Ishikawa (cell line): ENCODE measurements around the gene IBA57.

Experiments used
- CEBPB ChIP-seq: IDR thresholded peaks from 2 replicates; pipeline ENCODE4 v1.6.1; 2012
- CREB1 ChIP-seq: IDR thresholded peaks from 2 replicates; pipeline ENCODE4 v1.6.1; 2012; ENCODE audit warnings: low read depth
- EGR1 ChIP-seq: IDR thresholded peaks from 2 replicates; pipeline ENCODE4 v1.6.1; 2012
- EP300 ChIP-seq: IDR thresholded peaks from 2 replicates; pipeline ENCODE4 v1.6.1; 2012; ENCODE audit warnings: borderline replicate concordance
- FOXM1 ChIP-seq: IDR thresholded peaks from 2 replicates; pipeline ENCODE4 v1.6.1; 2012; ENCODE audit warnings: low read depth, borderline replicate concordance
- NFIC ChIP-seq: IDR thresholded peaks from 2 replicates; pipeline ENCODE4 v1.6.1; 2012
- RAD21 ChIP-seq: IDR thresholded peaks from 2 replicates; pipeline ENCODE4 v1.6.1; 2012; ENCODE audit warnings: low read depth
- TAF1 ChIP-seq: IDR thresholded peaks from 2 replicates; pipeline ENCODE4 v1.6.1; 2012; ENCODE audit warnings: low read depth, mild to moderate bottlenecking
- TCF12 ChIP-seq: IDR thresholded peaks from 2 replicates; pipeline ENCODE4 v1.6.1; 2012; ENCODE audit warnings: low read depth
- TEAD4 ChIP-seq: IDR thresholded peaks from 2 replicates; pipeline ENCODE4 v1.6.1; 2012
- YY1 ChIP-seq: IDR thresholded peaks from 2 replicates; pipeline ENCODE4 v1.6.1; 2012; ENCODE audit warnings: low read depth
- ZBTB7A ChIP-seq: IDR thresholded peaks from 2 replicates; pipeline ENCODE4 v1.6.1; 2012; ENCODE audit warnings: low read depth
- TF ChIP-seq, protein P1 (sequence below): IDR thresholded peaks from 2 replicates; pipeline ENCODE4 v1.6.1; 2012
- TF ChIP-seq, protein P2 (sequence below): IDR thresholded peaks from 2 replicates; pipeline ENCODE4 v1.6.1; 2012
- TF ChIP-seq, protein P3 (sequence below): IDR thresholded peaks from 2 replicates; pipeline ENCODE4 v1.6.1; 2012; ENCODE audit warnings: low read depth, mild to moderate bottlenecking

Gene IBA57

GRCh38 chr1:228214921-228215662 is 49.5 kb downstream of the IBA57 start:
- TF ChIP-seq TAF1 (no peak), TCF12 (no peak), FOXM1 (no peak), EP300 (no peak), YY1 (no peak), CEBPB (no peak), RAD21 (no peak), NFIC (no peak), ZBTB7A (no peak), EGR1 (no peak), TEAD4 (no peak), CREB1 (no peak)
- TF ChIP-seq, protein P1, sequence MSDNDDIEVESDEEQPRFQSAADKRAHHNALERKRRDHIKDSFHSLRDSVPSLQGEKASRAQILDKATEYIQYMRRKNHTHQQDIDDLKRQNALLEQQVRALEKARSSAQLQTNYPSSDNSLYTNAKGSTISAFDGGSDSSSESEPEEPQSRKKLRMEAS, result no peak
- TF ChIP-seq, protein P2, sequence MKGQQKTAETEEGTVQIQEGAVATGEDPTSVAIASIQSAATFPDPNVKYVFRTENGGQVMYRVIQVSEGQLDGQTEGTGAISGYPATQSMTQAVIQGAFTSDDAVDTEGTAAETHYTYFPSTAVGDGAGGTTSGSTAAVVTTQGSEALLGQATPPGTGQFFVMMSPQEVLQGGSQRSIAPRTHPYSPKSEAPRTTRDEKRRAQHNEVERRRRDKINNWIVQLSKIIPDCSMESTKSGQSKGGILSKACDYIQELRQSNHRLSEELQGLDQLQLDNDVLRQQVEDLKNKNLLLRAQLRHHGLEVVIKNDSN, result no peak
- TF ChIP-seq, protein P3, sequence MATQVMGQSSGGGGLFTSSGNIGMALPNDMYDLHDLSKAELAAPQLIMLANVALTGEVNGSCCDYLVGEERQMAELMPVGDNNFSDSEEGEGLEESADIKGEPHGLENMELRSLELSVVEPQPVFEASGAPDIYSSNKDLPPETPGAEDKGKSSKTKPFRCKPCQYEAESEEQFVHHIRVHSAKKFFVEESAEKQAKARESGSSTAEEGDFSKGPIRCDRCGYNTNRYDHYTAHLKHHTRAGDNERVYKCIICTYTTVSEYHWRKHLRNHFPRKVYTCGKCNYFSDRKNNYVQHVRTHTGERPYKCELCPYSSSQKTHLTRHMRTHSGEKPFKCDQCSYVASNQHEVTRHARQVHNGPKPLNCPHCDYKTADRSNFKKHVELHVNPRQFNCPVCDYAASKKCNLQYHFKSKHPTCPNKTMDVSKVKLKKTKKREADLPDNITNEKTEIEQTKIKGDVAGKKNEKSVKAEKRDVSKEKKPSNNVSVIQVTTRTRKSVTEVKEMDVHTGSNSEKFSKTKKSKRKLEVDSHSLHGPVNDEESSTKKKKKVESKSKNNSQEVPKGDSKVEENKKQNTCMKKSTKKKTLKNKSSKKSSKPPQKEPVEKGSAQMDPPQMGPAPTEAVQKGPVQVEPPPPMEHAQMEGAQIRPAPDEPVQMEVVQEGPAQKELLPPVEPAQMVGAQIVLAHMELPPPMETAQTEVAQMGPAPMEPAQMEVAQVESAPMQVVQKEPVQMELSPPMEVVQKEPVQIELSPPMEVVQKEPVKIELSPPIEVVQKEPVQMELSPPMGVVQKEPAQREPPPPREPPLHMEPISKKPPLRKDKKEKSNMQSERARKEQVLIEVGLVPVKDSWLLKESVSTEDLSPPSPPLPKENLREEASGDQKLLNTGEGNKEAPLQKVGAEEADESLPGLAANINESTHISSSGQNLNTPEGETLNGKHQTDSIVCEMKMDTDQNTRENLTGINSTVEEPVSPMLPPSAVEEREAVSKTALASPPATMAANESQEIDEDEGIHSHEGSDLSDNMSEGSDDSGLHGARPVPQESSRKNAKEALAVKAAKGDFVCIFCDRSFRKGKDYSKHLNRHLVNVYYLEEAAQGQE, result no peak

DNA sequence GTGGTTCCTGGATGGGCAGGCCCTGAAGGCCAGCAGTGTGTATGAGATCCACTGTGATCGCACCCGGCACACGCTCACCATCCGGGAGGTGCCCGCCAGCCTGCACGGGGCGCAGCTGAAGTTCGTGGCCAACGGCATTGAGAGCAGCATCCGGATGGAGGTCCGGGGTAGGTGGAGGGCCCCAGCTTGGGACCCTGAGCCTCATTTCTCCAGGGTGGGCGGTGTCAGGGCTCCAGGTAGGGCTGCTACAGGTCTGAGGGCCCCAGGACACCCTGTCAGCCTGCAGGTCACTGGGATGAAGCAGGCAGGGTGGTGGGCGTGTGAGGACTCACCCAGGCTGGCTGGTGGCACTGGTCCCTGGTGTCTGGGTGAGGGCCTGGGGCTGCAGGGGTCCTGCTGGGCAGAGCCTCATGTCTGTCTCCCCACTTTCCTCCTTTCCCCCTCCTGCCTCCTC is 50.1 kb downstream of the IBA57 start:
- TF ChIP-seq TAF1 (no peak), FOXM1 (no peak), ZBTB7A (no peak), TCF12 (no peak), EP300 (no peak), RAD21 (no peak), YY1 (no peak)
- TF ChIP-seq, protein P3, result no peak
- TF ChIP-seq, protein P2, result no peak

DNA sequence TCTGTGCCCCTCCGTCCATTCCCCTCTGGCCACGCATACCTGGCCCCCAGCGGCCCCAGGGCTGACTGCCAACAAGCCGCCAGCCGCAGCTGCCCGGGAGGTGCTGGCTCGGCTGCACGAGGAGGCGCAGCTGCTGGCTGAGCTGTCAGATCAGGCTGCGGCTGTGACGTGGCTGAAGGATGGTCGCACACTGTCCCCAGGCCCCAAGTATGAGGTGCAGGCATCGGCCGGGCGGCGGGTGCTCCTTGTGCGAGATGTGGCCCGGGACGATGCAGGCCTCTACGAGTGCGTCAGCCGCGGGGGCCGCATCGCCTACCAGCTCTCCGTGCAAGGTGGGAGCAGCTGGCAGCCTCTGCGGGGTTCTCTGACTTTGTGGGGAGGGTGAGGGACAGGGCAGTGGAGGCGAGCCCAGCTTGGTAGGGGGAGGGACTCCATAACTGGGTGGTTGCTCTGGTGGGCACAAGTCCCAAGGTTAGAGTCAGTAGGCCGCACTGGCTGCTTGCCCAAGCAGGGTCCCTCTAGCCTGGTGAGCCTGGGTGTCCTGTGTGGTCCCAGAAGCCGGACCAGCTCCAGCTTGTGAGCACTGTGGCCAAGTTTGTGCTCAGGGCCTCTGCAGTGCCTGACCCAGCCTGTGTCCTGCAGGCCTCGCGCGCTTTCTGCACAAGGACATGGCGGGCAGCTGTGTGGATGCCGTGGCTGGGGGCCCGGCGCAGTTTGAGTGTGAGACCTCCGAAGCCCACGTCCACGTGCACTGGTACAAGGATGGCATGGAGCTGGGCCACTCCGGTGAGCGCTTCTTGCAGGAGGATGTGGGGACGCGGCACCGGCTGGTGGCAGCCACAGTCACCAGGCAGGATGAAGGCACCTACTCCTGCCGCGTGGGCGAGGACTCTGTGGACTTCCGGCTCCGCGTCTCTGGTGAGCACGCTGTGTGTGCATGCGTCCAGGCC is 51.0 kb downstream of the IBA57 start:
- TF ChIP-seq YY1 (no peak), CREB1 (no peak), CEBPB (no peak), NFIC (no peak), EP300 (no peak), RAD21 (no peak), TCF12 (no peak), EGR1 (no peak), FOXM1 (no peak), ZBTB7A (no peak), TEAD4 (no peak), TAF1 (no peak)
- TF ChIP-seq, protein P2, result no peak
- TF ChIP-seq, protein P3, result no peak
- TF ChIP-seq, protein P1, result no peak
